Naive thymus-derived CD4-positive, alpha-beta T cell (primary cell): ENCODE data around the gene SH3RF3. TPM values are rescaled to one million over a fixed set of nuclear protein-coding genes. Genes with fewer than 3 reads are reported as not detected.

Experiments
- ATAC-seq: fragments of 150-1000 bp; cut with Tn5 transposase; 2 replicates; pipeline ENCODE4 v1.10.0; 2021; ENCODE audit warnings: mild to moderate bottlenecking, moderate library complexity
- CTCF ChIA-PET: fragments of 350-600 bp; sonication (Branson Sonifier 250); formaldehyde crosslinking; loops from one replicate; lab custom pipeline; 2021; ENCODE audit warnings: antibody characterized with exemption; lab: Charles Lee
- POLR2A ChIA-PET: fragments of 350-600 bp; sonication (Branson Sonifier 250); formaldehyde crosslinking; loops from one replicate; lab custom pipeline; 2021; ENCODE audit warnings: antibody characterized with exemption, inconsistent platforms; lab: Charles Lee
- DNase-seq, 9 donors: peaks; one replicate each; pipeline versions ENCODE4 v3.0.0 to v3.0.0-alpha.2; 2020 to 2022; ENCODE audit warnings: mixed read lengths in 1 of 9
- H3K27ac ChIP-seq: one replicate; pipeline ENCODE4 v1.7.0; 2013; ENCODE audit warnings: mild to moderate bottlenecking, low read depth, low read length, moderate library complexity
- H3K27me3 ChIP-seq, 2 donors: one replicate each; pipeline ENCODE4 v1.7.0; 2013; ENCODE audit warnings: low read length in 2 of 2, mild to moderate bottlenecking in 2 of 2, moderate library complexity in 2 of 2; ENCODE audit not compliant: control insufficient read depth in 2 of 2, insufficient read depth in 2 of 2
- H3K36me3 ChIP-seq, 3 experiments: 1 replicate in 2 of 3; 2 replicates in 1 of 3; pipeline ENCODE4 v1.7.0; 2013; ENCODE audit warnings: low read length in 3 of 3, mild to moderate bottlenecking in 3 of 3, moderate library complexity in 1 of 3; ENCODE audit not compliant: insufficient read depth in 3 of 3, control insufficient read depth in 2 of 3
- H3K4me1 ChIP-seq, 2 donors: one replicate each; pipeline ENCODE4 v1.7.0; 2013; ENCODE audit warnings: low read length in 2 of 2, mild to moderate bottlenecking in 2 of 2, moderate library complexity in 1 of 2; ENCODE audit not compliant: control insufficient read depth in 2 of 2, insufficient read depth in 2 of 2
- H3K4me3 ChIP-seq: 2 replicates; pipeline ENCODE4 v1.7.0; 2013; ENCODE audit warnings: mild to moderate bottlenecking, low read length
- H3K9me3 ChIP-seq, 3 experiments: 1 replicate in 2 of 3; 2 replicates in 1 of 3; pipeline ENCODE4 v1.7.0; 2013; ENCODE audit warnings: low read length in 3 of 3; ENCODE audit not compliant: control insufficient read depth in 2 of 3
- H3K27ac Mint-ChIP-seq, 9 donors: one replicate each; pipeline ENCODE4 v1.8.0; 2020 to 2022; ENCODE audit warnings: mixed read lengths in 9 of 9, mild to moderate bottlenecking in 8 of 9, moderate library complexity in 5 of 9, inconsistent platforms in 2 of 9
- H3K27me3 Mint-ChIP-seq, 5 donors: one replicate each; pipeline ENCODE4 v1.8.0; 2021 to 2022; ENCODE audit warnings: mixed read lengths in 5 of 5, mild to moderate bottlenecking in 1 of 5
- H3K36me3 Mint-ChIP-seq, 5 donors: one replicate each; pipeline ENCODE4 v1.8.0; 2020 to 2022; ENCODE audit warnings: mixed read lengths in 5 of 5, mild to moderate bottlenecking in 3 of 5, inconsistent platforms in 1 of 5
- H3K4me1 Mint-ChIP-seq, 7 donors: one replicate each; pipeline ENCODE4 v1.8.0; 2020 to 2022; ENCODE audit warnings: mixed read lengths in 7 of 7, mild to moderate bottlenecking in 3 of 7, inconsistent platforms in 1 of 7
- H3K4me3 Mint-ChIP-seq, 10 donors: one replicate each; pipeline ENCODE4 v1.8.0; 2020 to 2022; ENCODE audit warnings: mild to moderate bottlenecking in 10 of 10, mixed read lengths in 10 of 10, moderate library complexity in 6 of 10, inconsistent platforms in 2 of 10
- H3K9me3 Mint-ChIP-seq, 11 donors: one replicate each; pipeline ENCODE4 v1.8.0; 2020 to 2022; ENCODE audit warnings: mixed read lengths in 11 of 11, mild to moderate bottlenecking in 4 of 11, inconsistent platforms in 1 of 11, moderate library complexity in 1 of 11
- intact Hi-C, 2 donors: fragments of 100-400 bp; cut with micrococcal nuclease; formaldehyde crosslinking; loops; one replicate each; pipeline ENCODE4 v1.15.1; 2023
- polyA plus RNA-seq, 2 donors: library from polyadenylated mRNA; unstranded; fragments of 300-500 nt; fragmentation: Illumina TruSeq; gene quantifications; one replicate each; pipeline ENCODE4 v1.2.3, GENCODE V29; 2021
- total RNA-seq, 6 experiments: library from RNA in 5 of 6; stranded (reverse) in 5 of 6; gene quantifications; 1 replicate in 5 of 6; 2 replicates in 1 of 6; pipeline ENCODE4 v1.2.3 and lab custom pipeline; 2021 to 2026

SH3RF3 gene
- total and polyA plus RNA-seq, 7 experiments from 2014 or later, result 0.19 to 11.5 (median 4.8) TPM

DNA sequence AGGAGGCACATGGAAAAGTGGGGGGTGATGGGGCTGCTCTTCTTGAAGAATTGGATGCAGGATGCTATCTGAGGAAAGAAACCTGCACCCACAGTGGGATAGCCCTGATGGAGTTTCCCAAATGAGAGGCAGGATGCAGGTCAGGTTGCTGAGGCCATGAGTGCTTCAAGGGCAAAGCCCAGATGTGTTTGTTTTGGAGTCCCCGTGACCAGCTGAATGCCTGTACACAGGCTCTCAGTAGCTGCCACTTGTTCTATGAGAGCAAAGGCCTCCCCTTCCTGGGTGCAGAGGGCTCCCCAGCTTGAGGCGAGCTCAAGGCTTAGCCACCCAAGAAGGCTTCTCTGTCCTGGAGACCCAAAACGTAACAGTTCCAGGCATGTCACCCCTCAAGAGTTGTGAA lies 292.1 kb downstream of the SH3RF3 start:
- no peak for DNase-seq
- peaks cover 0 to 43% (median 4%) of the 10 kb centered on the region in 5 donors for H3K36me3 Mint-ChIP-seq
- POLR2A ChIA-PET, result no interaction called here

GRCh38 chr2:109421642-109422041 lies 292.6 kb downstream of the SH3RF3 start:
- Histone ChIP-seq H3K4me1 (no peaks in the 10 kb centered on the region), H3K36me3 (peaks cover 0 to 3% (median 0%) of the 10 kb centered on the region in 3 experiments), H3K27ac (no peak overlapping the region), H3K4me3 (no peak overlapping the region), H3K27me3 (no peaks in the 10 kb centered on the region), H3K9me3 (no peaks in the 10 kb centered on the region)
- no peak for ATAC-seq
- ChIA-PET POLR2A (no interaction called here), CTCF (no interaction called here)
- H3K27ac Mint-ChIP-seq, result no peak overlapping the region
- peaks cover 0 to 3% (median 0%) of the 10 kb centered on the region in 5 donors for H3K27me3 Mint-ChIP-seq
- H3K4me3 Mint-ChIP-seq, result no peak overlapping the region
- H3K4me1 Mint-ChIP-seq, result peaks cover 0 to 5% (median 0%) of the 10 kb centered on the region in 7 donors
- H3K9me3 Mint-ChIP-seq, result no peaks in the 10 kb centered on the region
- intact Hi-C loops, result no loop called here
- DNase-seq, result no peak
- H3K36me3 Mint-ChIP-seq, result peaks cover 0 to 49% (median 7%) of the 10 kb centered on the region in 5 donors

More for the DNA sequence above, 292.1 kb downstream of the SH3RF3 start:
- Mint-ChIP-seq H3K27ac (peak overlapping the region in 1 of 9 donors; percentile 25), H3K9me3 (no peaks in the 10 kb centered on the region), H3K4me3 (no peak overlapping the region), H3K4me1 (peaks cover 0 to 5% (median 0%) of the 10 kb centered on the region in 7 donors), H3K27me3 (no peaks in the 10 kb centered on the region)
- ATAC-seq, result no peak
- no peaks in the 10 kb centered on the region for H3K27me3 ChIP-seq
- intact Hi-C loops, result no loop called here
- H3K36me3 ChIP-seq, result peaks cover 0 to 3% (median 0%) of the 10 kb centered on the region in 3 experiments
- H3K9me3 ChIP-seq, result no peaks in the 10 kb centered on the region
- H3K27ac ChIP-seq, result no peak overlapping the region
- H3K4me1 ChIP-seq, result no peaks in the 10 kb centered on the region
- no peak overlapping the region for H3K4me3 ChIP-seq
- CTCF ChIA-PET, result no interaction called here

DNA sequence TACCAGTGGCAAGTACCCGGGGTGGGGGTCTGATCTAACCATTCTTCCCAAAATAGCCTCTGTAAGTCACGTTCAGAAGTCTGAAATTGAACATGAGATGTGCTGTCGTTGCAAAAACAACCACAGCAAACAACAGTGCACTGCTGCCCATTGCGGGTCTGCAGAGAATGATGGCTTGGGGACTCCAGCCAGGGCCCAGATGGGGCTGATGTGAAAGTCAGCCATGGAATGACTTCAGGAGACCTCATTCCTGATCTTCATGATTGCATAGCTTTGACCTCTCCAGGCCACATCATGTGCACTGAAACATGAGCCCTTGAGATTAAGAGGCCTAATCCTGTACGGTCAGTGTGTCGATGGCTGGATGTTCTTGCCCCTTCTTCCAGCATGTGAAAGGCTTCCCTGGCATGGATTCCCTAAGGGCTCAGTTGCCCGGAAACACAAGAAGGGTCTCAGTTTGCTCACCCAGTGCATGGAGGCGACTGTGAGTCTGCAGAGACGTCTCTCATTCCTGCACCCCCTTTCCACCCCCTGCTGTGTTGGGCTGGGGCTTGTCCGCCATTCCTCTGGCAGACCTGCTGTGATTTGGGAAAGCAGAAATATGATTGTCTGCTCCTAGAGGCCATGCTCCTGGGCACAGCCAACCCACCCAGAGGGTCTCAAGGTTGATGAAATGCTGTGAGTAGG lies 293.2 kb downstream of the SH3RF3 start:
- CTCF ChIA-PET, result no interaction called here
- DNase-seq (no peak), ATAC-seq (no peak)

GRCh38 chr2:109422758-109423500 lies 293.9 kb downstream of the SH3RF3 start:
- peaks cover 0 to 5% (median 0%) of the 10 kb centered on the region in 7 donors for H3K4me1 Mint-ChIP-seq
- no peak overlapping the region for H3K4me3 Mint-ChIP-seq
- peaks cover 0 to 4% (median 0%) of the 10 kb centered on the region in 5 donors for H3K27me3 Mint-ChIP-seq
- Histone ChIP-seq H3K36me3 (peaks cover 0 to 3% (median 0%) of the 10 kb centered on the region in 3 experiments), H3K4me1 (no peaks in the 10 kb centered on the region), H3K27ac (no peak overlapping the region), H3K9me3 (no peaks in the 10 kb centered on the region), H3K4me3 (no peak overlapping the region), H3K27me3 (no peaks in the 10 kb centered on the region)
- H3K36me3 Mint-ChIP-seq, result peaks cover 0 to 49% (median 8%) of the 10 kb centered on the region in 5 donors
- DNase-seq (no peak), ATAC-seq (no peak)
- intact Hi-C loops, result no loop called here
- CTCF ChIA-PET, result no interaction called here
- H3K9me3 Mint-ChIP-seq, result no peaks in the 10 kb centered on the region
- POLR2A ChIA-PET, result no interaction called here
- H3K27ac Mint-ChIP-seq, result no peak overlapping the region

More for the DNA sequence above, 293.2 kb downstream of the SH3RF3 start:
- Histone ChIP-seq H3K27me3 (no peaks in the 10 kb centered on the region), H3K4me3 (no peak overlapping the region), H3K27ac (no peak overlapping the region), H3K9me3 (no peaks in the 10 kb centered on the region), H3K36me3 (peaks cover 0 to 3% (median 0%) of the 10 kb centered on the region in 3 experiments), H3K4me1 (no peaks in the 10 kb centered on the region)
- H3K36me3 Mint-ChIP-seq, result peaks cover 0 to 49% (median 8%) of the 10 kb centered on the region in 5 donors
- intact Hi-C loops, result no loop called here
- POLR2A ChIA-PET, result no interaction called here
- peaks cover 0 to 5% (median 0%) of the 10 kb centered on the region in 7 donors for H3K4me1 Mint-ChIP-seq
- peak overlapping the region in 1 of 9 donors; percentile 26 for H3K27ac Mint-ChIP-seq
- H3K4me3 Mint-ChIP-seq, result no peak overlapping the region
- no peaks in the 10 kb centered on the region for H3K9me3 Mint-ChIP-seq
- H3K27me3 Mint-ChIP-seq, result peaks cover 0 to 4% (median 0%) of the 10 kb centered on the region in 5 donors

GRCh38 chr2:109423556-109424359 lies 294.8 kb downstream of the SH3RF3 start:
- H3K4me1 Mint-ChIP-seq, result peaks cover 0 to 5% (median 0%) of the 10 kb centered on the region in 7 donors
- POLR2A ChIA-PET, result no interaction called here

GRCh38 chr2:109425411-109425810 lies 296.4 kb downstream of the SH3RF3 start:
- ATAC-seq (no peak), DNase-seq (no peak)
- Histone ChIP-seq H3K4me3 (no peak overlapping the region), H3K27me3 (no peaks in the 10 kb centered on the region), H3K36me3 (peaks cover 0 to 3% (median 0%) of the 10 kb centered on the region in 3 experiments), H3K9me3 (no peaks in the 10 kb centered on the region), H3K27ac (no peak overlapping the region), H3K4me1 (no peaks in the 10 kb centered on the region)
- Mint-ChIP-seq H3K36me3 (peaks cover 0 to 43% (median 3%) of the 10 kb centered on the region in 5 donors), H3K27me3 (peaks cover 0 to 4% (median 0%) of the 10 kb centered on the region in 5 donors), H3K4me1 (no peaks in the 10 kb centered on the region), H3K4me3 (no peak overlapping the region), H3K27ac (no peak overlapping the region), H3K9me3 (no peaks in the 10 kb centered on the region)
- intact Hi-C loops, result no loop called here
- POLR2A ChIA-PET, result no interaction called here
- CTCF ChIA-PET, result interaction anchor here (0.6 kb wide), 2 partner anchors 306 to 513 kb away, joined by 3 read pairs; no protein-coding TSS in a partner anchor

More at GRCh38 chr2:109423556-109424359, 294.8 kb downstream of the SH3RF3 start:
- Histone ChIP-seq H3K36me3 (peaks cover 0 to 3% (median 0%) of the 10 kb centered on the region in 3 experiments), H3K4me3 (no peak overlapping the region), H3K27me3 (no peaks in the 10 kb centered on the region), H3K4me1 (no peaks in the 10 kb centered on the region), H3K27ac (no peak overlapping the region), H3K9me3 (no peaks in the 10 kb centered on the region)
- CTCF ChIA-PET, result no interaction called here
- Mint-ChIP-seq H3K4me3 (no peak overlapping the region), H3K9me3 (no peaks in the 10 kb centered on the region), H3K27ac (no peak overlapping the region), H3K36me3 (peaks cover 0 to 46% (median 8%) of the 10 kb centered on the region in 5 donors), H3K27me3 (peaks cover 0 to 4% (median 0%) of the 10 kb centered on the region in 5 donors)
- intact Hi-C loops, result no loop called here
- ATAC-seq (no peak), DNase-seq (no peak)
